ENCODE measurements around the gene SLC35F3.
A peak's percentile ranks its signal among the peaks of the same experiment; 100 is the strongest.
"Not testable (repeated sequence)": the region's sequence is repeated elsewhere in the genome, so short reads cannot be mapped to it uniquely, and the experiment has no call there.

SLC35F3 gene

GRCh38 chr1:234111458-234112142 is 207.1 kb downstream of the SLC35F3 start:
- no peak for DNase-seq

GRCh38 chr1:234114648-234115307 is 210.3 kb downstream of the SLC35F3 start:
- DNase-seq = peak; percentile 50

- DNase-seq = no peak
These were observed 214.4 kb downstream of the SLC35F3 start for GRCh38 chr1:234118911-234119310.

- DNase-seq = no peak
These were observed 215.0 kb downstream of the SLC35F3 start for GRCh38 chr1:234119431-234119830.

- no peak for DNase-seq
These were observed 216.0 kb downstream of the SLC35F3 start for GRCh38 chr1:234120327-234120944.

GRCh38 chr1:234121659-234122058 is 217.2 kb downstream of the SLC35F3 start:
- DNase-seq = not testable (repeated sequence)

GRCh38 chr1:234122571-234122970 is 218.1 kb downstream of the SLC35F3 start:
- not testable (repeated sequence) for DNase-seq

GRCh38 chr1:234123867-234124266 is 219.4 kb downstream of the SLC35F3 start:
- no peak for DNase-seq

GRCh38 chr1:234125283-234125682 is 220.8 kb downstream of the SLC35F3 start:
- no peak for DNase-seq

- no peak for DNase-seq
These were observed 221.2 kb downstream of the SLC35F3 start for GRCh38 chr1:234125714-234126113.

- no peak for DNase-seq
These were observed 222.7 kb downstream of the SLC35F3 start for GRCh38 chr1:234127026-234127671.

GRCh38 chr1:234132795-234133194 is 228.3 kb downstream of the SLC35F3 start:
- no peak for DNase-seq

GRCh38 chr1:234134878-234135277 is 230.4 kb downstream of the SLC35F3 start:
- DNase-seq = no peak

GRCh38 chr1:234135501-234135900 is 231.0 kb downstream of the SLC35F3 start:
- no peak for DNase-seq

GRCh38 chr1:234136073-234136472 is 231.6 kb downstream of the SLC35F3 start:
- DNase-seq = no peak

GRCh38 chr1:234139966-234140365 is 235.5 kb downstream of the SLC35F3 start:
- no peak for DNase-seq

GRCh38 chr1:234140388-234140787 is 235.9 kb downstream of the SLC35F3 start:
- DNase-seq = no peak

- DNase-seq = no peak
These were observed 236.5 kb downstream of the SLC35F3 start for GRCh38 chr1:234141006-234141405.

- no peak for DNase-seq
These were observed 239.2 kb downstream of the SLC35F3 start for GRCh38 chr1:234143681-234144080.

- DNase-seq = no peak
These were observed 240.4 kb downstream of the SLC35F3 start for GRCh38 chr1:234144901-234145300.

GRCh38 chr1:234148350-234148749 is 243.9 kb downstream of the SLC35F3 start:
- no peak for DNase-seq

- no peak for DNase-seq
These were observed 244.3 kb downstream of the SLC35F3 start for GRCh38 chr1:234148816-234149215.

- DNase-seq = no peak
These were observed 244.7 kb downstream of the SLC35F3 start for GRCh38 chr1:234149217-234149616.

GRCh38 chr1:234150892-234151291 is 246.4 kb downstream of the SLC35F3 start:
- DNase-seq = no peak
